HL-60/S4 treated with retinoic acid at 250 ng/mL for 4 days and 3 days (cell line): ENCODE results near the gene STAM.

ENCODE experiments used
- in situ Hi-C: fragments of 300-500 bp; cut with MboI; formaldehyde crosslinking; loops from 2 replicates; pipeline ENCODE4 v1.7.0; 2022; ENCODE audit warnings: low sequenced_read_pairs

STAM gene

DNA sequence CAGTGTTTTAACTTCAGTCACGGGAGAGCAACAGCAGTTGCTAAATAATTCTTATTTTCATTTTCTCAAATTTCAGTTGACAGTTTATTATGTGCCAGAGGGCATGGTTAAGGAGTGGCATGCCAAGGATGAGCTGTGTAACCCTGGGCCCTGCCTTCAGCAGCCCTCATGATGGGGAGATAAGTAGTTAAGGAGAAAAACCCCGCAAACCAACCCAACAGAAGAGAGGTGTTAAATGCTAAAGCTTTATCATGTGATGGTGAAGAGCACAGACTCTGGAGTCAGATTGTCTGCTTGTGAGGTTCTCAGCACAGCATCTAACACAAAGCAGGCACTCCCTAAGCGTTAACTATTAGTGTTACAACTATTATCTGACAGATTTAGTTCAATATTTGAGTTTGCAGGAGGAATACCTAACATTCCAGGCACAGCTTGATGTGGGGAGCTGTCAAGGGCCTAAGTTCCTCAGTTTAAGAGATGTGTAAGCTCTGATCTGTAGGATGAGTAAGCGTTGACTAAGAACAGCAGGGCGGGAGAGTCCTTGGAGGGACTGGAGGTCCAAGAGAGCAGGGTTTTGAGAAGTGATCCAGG is 29.6 kb downstream of the STAM start:
- in situ Hi-C loops: no loop called here

- in situ Hi-C loops: no loop called here
Observed at GRCh38 chr10:17674566-17674965, 30.6 kb downstream of the STAM start.

DNA sequence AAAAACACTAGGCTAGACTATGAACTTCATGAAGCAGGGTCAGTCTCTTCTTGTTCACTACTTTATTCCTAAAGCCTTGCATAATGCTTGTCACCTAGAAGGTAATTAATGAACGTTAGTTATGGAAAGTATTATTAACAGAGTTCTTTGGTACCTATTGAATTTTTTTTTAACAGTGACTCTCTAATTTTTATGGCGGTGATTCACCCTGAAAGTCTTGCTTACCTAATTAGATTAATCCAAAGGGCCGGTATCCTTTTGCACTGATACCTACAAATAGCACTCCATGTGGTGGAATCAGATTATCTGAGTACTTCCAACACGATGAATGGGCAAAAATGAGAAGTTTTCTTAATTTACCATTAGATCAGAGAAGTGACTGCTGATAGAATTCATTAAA is 31.7 kb downstream of the STAM start:
- in situ Hi-C loops: no loop called here

GRCh38 chr10:17676919-17677318 is 33.0 kb downstream of the STAM start:
- in situ Hi-C loops: no loop called here

DNA sequence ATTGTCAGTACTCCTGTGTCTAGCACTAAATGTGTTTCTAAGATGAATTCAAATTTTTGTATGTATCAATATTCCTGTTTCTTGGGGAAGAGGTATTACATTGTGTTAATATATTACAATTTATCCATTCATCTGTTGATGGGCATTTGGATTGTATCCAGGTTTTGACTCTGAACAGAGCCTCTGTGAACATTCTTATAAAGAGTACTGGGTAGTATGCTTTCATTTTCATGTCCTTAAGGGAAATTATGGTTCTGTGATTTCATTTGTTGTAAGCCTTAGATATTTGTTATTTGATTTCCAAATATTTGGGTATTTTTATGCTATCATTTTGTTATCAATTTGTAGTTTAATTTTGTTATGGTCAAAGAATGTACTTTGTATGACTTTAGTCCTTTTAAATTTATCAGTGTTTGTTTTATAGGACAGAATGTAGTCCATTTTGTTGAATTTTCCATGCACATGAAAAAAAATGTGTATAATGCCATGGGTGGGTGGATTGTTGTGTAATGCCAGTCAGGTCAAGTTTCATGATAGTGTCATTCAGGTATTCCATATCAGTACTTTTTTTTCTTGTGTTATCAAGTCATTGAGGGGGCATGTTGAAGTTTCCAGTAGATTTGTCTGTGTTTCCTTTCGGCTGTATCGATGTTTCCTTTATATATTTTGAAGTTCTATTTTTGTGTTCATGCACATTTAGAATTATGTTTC is 38.4 kb downstream of the STAM start:
- in situ Hi-C loops: no loop called here

GRCh38 chr10:17683541-17683940 is 39.6 kb downstream of the STAM start:
- in situ Hi-C loops: no loop called here

- in situ Hi-C loops: no loop called here
Observed at GRCh38 chr10:17684537-17684936, 40.6 kb downstream of the STAM start.

DNA sequence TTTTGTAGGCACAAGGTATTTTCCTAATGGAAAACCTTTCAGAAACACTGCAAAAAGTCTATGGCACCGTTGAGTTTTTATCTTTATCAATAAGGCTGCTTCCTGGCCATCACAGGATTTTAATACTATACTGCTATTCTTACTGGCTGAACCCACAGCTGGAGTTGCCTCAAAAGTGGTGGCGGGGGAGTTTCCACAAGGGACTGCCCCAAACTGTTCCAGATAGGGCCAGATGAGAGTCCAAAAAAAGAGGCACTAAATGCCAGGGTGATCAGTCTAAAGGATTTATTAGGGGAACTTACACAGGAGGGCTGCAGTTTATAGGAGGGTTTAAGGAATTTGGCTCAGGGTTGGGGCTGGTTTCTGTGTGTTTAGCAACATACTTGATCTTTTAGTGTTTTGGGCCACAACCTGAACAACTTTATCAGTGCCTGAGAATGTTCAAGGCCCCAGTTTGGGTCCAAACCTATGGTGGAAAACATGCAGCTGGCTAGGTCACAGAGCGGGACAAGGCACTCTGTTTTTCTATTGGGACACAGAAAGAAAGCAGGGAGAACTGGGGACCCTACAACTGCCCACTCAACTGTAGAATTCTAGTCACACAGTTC is 41.4 kb downstream of the STAM start:
- in situ Hi-C loops: no loop called here

- in situ Hi-C loops: no loop called here
Observed at GRCh38 chr10:17687117-17687831, 43.3 kb downstream of the STAM start.

DNA sequence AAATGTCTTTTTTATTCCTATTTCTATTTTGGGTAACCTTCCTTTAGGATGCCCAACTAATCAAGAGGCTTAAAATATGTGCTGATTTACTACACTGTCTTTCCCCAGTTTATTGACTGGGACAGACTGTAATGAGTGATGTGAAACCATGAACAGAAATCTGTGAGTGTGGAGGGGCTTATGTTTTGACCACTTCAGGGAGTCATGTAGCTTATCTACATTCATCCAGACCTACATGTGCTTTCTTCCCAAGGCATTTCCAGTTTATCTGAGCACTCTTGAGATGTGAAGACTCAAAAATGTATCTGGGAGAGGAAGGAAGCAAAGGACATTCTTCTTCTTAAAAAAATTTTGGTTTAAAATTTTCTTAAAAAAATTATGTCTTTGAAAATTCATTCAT is 45.2 kb downstream of the STAM start:
- in situ Hi-C loops: no loop called here

GRCh38 chr10:17693009-17693408 is 49.1 kb downstream of the STAM start:
- in situ Hi-C loops: no loop called here

GRCh38 chr10:17698696-17699095 is 54.7 kb downstream of the STAM start:
- in situ Hi-C loops: no loop called here

- in situ Hi-C loops: no loop called here
Observed at GRCh38 chr10:17701301-17701700, 57.4 kb downstream of the STAM start.

- in situ Hi-C loops: no loop called here
Observed at GRCh38 chr10:17703706-17704105, 59.8 kb downstream of the STAM start.

- in situ Hi-C loops: no loop called here
Observed at GRCh38 chr10:17708821-17709220, 64.9 kb downstream of the STAM start.

DNA sequence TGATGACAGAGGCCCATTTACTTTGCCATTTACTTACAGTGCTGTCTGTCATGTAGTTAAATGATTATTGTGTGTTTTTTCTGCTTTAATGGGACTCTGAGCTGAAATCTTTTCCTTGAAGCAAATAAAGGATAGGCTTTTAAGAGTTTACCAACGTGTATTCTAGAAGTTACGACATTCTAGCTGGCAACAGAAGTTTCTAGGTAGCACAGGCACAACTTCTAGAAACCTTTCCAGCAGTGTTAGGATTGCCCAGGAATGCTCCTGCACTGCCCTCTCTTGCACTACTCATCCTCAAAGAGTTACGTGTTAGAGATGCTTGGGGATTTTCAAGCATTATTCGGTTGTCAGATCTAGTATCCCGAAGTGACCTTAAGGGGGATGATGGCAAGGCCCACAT is 65.5 kb downstream of the STAM start:
- in situ Hi-C loops: no loop called here

- in situ Hi-C loops: no loop called here
Observed at GRCh38 chr10:17710181-17710580, 66.2 kb downstream of the STAM start.

- in situ Hi-C loops: no loop called here
Observed at GRCh38 chr10:17712053-17712452, 68.1 kb downstream of the STAM start.

- in situ Hi-C loops: no loop called here
Observed at GRCh38 chr10:17712717-17713471, 68.9 kb downstream of the STAM start.

- in situ Hi-C loops: no loop called here
Observed at GRCh38 chr10:17713758-17714157, 69.8 kb downstream of the STAM start.

DNA sequence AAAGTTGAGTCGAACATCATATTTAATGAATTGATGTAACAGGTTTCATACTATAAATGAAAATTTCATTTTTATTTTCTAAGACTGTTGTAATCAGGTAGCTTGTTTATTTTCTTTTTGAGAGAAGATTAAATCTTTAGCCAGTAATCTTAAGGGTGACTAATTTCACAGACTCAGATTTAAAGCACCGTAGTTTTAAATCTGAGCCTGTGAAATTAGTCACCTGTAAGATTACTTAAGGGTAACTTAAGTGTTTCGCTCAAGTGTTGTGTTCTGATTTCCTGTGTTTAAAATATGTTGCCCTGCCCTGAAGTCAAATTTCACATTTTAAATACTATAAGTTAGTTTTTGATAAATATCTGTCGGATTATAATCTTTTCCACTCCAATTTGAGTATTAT is 72.2 kb downstream of the STAM start:
- in situ Hi-C loops: no loop called here
